ENCODE measurements around the gene FAM151A. TPM values are rescaled to one million over a fixed set of nuclear protein-coding genes. Genes with fewer than 3 reads are reported as not detected.
A peak's percentile ranks its signal among the peaks of the same experiment; 100 is the strongest.

The FAM151A gene
- total RNA-seq, 1 experiment from 2014 or later = not detected

DNA sequence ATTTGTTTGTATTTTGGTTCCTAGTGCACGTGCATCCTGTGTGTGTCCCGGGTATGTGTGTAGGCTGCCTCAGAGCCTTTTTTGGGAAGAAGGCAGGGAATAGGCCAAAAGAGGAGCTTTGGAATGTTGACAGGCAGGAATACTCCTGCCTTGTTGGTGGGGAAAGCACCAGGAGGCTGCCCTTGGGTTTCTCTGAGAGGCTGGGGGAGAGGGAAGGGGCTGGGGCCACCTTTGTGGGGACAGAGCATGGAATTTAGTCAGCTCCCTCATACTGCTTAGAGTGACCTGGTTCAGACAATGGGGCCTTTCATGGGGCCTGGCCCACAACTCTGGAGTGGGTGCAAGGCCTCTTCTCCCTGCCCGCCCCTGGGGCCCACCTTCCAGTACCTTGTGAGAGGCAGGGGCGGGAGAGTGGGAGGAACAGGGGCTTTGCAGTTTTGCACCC lies 44.0 kb downstream of the FAM151A start:
- DNase-seq (ENCODE audit: low read depth) = no peak

DNA sequence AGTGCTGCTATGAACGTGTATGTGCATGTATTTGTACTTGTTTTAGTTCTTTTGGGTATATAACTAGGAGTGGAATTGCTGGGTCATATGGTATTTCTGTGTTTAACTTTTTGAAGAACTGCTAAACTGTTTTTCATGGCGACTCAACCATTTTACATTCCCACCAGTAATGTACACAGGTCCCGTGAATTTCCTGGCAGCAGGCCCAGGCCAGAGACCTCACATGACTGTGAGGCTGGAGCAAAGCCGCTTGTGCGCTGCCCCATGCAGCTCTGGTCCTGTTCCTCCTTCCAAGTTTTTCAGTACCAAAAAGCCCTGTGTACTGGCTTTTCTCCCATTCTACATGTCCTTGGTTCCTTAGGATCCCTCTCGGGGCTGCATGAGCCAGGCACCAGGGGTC lies 45.7 kb downstream of the FAM151A start:
- peak; percentile 41 for DNase-seq (ENCODE audit: low read depth)

DNA sequence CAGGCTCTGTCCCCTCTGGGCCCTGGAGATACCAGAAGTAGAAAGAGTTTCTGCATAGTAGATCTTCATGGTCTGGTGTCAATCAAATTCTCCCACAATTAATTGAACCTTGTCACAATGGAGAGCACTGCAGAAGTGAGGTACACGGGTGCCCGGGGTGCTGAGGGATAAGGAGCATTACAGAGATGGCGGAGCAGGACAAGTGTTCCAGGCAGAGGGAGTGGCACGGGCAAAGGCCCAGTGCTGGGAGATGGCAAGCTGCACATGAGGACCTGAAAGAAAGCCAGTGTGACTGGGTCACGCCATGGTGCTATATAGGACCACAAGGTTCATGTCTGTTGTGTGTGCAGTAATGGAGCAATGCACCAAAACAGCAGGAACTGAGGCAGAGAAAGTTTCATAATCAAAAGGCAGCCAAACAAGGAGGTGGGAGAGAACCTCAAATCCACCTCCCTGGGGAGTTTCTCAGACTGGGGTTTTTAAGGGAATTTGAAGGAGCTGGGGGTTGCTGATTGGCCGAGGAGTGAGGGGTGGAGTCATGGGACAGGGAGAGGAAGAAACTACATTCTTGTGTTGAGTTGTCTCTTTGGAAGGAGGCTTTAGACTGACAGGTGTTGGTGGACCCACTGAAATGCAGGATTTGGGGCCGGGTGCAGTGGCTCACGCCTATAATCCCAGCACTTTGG lies 47.6 kb downstream of the FAM151A start:
- DNase-seq (ENCODE audit: low read depth) = no peak

DNA sequence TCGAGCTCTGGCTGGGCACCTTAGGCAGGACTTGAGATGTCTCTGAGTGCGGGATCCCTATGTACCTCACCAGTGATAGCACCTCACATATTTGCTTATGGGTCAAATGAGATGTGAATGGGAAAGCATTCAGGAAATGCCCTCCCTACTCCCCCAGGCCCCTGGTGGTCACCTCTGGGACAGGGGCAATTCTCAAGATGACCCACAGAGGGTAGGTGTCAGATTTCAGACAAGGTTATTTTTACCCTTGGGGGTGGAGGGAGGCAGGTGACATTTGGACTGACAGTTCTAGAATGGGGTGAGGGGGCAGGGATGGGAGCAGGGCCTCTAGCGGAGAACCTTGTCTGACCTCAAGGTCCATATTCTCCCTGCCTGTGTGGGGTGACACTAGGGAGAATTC lies 48.2 kb downstream of the FAM151A start:
- no peak for DNase-seq (ENCODE audit: low read depth)

DNA sequence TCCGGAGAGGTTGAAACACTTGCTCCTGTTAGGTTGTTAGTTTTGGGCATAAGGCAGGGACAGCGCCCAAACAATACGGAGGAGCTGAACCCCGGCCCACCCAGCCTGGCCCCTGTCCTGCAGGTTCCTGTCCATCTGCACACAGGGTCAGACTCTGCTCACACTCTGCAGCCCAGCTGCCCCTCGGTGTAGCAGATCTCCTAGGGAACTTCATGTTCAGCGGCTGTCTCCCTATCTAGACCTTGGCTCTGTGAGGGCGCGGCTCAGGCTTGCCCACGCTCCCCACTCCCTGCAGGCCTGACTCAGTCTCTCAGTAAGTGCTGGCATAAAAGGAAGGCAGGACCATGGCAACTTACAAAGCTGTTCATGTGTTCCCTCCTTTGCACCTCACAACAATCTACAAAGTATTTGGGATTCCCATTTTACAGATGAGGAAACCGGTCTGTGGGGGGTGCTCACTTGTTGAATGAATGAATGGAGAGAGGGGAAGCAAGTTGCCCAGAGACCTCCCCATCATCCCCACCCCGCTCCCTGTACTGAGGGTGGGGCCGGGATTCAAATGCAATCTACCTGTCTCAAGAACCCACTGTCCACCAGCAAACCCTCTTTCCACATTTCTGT lies 49.1 kb downstream of the FAM151A start:
- no peak for DNase-seq (ENCODE audit: low read depth)

DNA sequence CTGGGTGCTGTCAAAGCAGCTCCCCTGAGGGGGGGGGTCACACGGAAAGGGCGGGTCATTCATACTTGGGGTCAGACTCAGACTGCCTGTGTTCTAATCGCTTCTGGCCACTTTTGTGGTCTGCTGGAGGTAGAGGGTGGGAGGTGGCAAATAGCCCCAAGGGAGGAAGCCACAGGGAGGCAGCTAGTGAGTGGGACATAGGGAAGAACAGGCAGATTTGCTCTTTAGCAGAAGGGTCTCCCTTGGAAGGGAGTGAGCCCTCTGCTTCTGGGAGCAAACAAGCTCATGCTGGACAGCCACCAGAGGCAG lies 50.8 kb downstream of the FAM151A start:
- no peak for DNase-seq (ENCODE audit: low read depth)

DNA sequence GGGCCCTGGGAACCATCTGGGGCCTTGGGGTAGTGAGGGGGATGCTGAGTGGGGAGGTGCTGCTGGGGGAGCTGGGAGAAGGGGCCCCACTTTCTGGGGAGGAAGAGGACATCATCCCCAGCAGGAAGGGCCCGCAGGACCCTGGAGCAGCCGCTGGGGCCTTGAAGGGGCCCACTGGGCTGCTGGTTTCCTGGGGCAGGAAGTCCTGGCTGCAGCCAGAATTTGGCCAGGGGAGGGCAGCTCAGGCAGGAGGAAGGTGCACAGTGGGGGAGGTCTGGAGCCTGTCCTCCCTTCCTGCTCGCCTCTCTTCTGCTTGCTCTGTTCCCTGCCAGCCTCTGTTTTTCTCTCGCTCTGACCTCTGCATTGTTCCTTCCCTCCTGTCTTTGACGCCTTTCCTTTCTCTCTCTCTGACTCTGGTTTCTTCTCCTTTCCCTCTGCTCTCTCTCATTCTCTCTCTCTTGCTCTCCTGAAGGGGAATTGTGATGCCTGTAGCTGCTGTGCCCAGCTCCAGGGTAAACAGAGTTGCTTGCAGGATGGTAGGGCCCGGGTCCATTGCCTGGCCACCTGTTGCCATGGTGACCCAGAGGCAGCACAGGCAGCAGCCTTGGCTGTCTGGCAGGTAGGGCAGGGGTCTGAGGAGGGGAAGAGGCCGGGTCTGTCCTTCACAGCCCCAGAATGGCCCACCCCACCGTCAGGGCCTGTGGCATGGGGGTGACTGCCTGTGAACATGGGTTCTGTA lies 51.4 kb downstream of the FAM151A start:
- no peak for DNase-seq (ENCODE audit: low read depth)

DNA sequence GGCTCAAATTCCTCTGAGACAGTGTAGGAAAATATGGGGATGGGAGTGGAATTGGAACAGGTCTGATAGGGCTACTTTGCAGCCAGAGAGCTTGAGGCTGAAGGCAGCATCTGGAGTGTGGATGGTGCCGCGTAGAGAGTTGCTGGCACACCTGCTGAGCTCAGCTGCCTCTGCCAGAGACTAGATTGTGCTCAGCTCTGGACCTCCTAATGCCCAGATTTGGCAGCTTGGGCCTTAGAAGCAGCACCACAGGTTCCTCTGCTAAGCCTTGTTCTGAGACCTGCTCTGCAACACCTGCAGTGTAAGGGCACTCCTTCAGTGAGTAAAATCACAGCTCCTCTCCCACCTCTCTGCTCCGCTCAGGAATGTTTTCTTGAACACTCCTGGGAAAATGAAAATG lies 52.0 kb downstream of the FAM151A start:
- DNase-seq (ENCODE audit: low read depth) = no peak

DNA sequence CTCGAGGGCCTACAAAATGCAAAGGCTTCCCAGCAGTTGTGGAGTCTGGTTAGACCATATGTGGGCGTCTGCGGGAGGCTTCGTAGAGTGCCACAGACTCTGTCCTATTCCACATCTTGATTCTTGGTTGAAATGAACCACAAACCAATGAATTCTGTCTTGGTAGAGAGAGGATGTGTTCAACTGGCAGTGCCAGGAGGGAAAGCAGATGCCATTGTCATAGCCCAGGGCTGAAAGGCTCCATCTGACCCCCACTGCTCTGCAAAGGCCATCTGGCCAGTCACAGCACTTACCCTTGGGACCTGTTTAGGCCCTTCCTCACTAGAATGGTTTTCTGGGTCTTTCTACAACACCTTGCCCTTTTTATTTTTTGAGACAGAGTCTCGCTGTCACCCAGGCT lies 53.2 kb downstream of the FAM151A start:
- no peak for DNase-seq (ENCODE audit: low read depth)

DNA sequence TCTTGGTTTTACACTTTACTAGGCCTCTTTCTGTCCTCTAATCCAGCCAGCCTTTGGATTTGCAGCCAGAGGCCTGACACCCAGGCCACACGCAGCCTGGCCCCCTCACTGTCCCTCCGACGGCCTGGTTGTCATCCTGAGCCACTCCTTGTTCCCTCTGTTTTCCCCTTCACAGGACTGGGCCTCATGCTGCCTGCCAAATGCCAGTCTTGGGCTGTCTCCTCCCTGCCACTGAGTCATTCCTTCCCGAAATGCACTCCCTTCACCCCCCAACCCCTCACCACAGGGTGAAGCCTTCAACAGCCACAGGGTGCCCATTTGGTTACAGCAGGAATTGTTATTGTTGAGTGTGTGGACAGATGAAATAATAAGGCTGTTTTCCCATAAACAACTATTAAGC lies 54.0 kb downstream of the FAM151A start:
- peak; percentile 80 for DNase-seq (ENCODE audit: low read depth)

DNA sequence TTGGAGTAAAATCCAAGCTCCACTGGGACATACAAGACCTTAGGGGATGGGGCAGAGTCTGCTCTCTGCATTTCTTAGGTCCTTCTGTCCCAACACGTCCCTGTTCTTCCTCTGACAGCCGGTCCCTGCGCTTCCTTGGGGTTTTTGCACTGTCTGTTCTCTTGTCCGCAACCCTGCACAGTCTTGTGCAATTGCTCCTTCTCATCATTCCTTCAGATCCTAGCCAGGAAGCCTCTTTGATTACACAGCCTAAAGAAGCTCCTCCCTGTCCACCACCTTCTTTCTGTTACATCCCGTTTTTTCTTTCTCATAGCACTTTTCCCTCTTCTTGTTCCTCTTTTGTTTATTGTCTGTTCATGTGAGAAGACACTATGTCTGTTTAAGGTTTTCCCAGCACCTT lies 55.4 kb downstream of the FAM151A start:
- no peak for DNase-seq (ENCODE audit: low read depth)

DNA sequence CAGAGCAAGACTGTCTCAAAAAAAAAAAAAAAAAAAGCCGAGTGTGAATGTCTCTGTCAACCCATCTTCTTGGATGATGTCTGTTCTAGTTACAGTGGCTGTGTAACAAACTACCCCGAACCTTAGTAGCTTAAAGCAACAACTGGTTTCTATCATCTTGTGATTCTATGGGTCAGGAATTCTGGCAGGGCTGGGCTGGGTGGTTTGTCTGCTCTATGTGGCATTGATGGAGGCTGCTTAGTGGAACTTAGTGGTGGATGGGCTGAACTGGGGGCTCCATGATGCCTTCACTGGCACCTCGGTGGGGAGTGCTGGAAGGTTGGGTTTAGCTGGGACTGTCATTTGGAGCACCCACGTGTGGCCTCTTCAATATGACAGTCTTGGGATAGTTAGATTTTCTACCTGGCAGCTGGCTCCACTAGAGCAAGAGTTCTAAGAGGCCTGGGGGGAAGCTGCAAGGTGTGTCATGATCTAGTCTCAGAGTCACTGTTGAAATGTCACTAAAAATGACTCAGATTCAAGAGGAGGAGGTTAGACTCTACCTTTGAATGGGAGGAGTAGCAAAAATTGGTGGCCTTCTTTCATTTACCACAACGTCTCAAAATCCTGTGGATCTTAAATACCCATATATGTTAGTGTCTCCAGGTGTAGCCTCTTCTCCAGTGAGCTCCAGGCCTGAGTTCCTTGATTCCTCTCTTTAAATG lies 56.7 kb downstream of the FAM151A start:
- DNase-seq (ENCODE audit: low read depth) = no peak

DNA sequence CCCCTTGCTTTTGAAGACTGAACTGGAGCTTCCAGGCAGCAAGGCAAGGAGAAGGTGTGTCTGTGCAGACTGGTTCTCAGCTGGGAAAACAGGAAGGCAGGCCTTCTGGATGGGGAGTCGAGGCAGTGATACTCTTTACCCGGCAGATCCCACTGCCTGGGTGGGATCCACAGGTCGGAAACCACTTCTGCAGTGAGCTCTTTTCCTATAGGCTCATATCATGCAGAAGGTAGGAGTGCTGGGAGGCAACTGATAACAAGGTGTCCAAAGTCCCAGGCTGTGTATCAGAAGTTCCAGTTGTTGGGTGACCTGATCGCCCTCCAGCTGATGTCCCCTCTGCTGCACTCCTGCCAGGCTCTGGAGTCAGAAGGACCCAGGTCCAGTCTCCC lies 58.2 kb downstream of the FAM151A start:
- DNase-seq (ENCODE audit: low read depth) = no peak

DNA sequence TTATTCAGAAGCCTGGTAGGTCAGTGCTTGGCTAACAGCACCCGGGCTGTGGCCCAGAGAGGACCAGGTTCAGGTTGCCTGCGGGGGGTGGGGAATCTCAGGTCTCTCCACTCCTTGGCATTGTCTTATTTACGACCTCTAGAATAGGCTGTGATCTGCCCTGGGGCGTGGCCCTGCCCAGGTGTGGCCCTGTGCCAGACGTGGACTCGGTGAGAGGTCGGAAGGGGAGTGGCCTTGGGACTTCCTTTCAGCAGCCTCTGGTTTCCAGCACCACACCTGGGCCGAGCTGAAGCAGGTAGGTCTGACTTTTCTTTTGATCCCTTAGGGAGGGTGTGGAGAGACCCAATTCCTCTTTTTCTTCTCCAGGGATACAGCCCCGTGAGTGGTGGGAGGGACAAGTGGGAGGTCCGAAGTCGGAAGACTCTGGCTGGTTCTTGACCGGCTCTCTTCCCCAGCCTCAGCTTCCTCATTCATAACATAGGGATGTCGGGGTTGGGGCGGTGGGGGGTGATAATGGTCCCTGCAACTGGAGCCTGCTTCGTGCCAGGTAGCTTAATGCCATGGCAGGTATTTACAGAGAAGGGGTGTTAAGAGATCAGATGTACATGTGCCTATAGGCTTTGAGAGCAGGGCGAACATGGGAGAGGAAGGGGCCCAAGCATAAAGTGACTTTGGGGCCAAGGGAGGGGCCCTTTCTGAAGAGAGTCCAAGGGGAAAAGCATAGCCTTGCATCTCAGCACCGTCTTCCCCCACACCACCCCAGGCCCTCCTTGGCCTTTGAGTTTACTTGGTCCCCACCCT lies 58.8 kb downstream of the FAM151A start:
- no peak for DNase-seq (ENCODE audit: low read depth)

DNA sequence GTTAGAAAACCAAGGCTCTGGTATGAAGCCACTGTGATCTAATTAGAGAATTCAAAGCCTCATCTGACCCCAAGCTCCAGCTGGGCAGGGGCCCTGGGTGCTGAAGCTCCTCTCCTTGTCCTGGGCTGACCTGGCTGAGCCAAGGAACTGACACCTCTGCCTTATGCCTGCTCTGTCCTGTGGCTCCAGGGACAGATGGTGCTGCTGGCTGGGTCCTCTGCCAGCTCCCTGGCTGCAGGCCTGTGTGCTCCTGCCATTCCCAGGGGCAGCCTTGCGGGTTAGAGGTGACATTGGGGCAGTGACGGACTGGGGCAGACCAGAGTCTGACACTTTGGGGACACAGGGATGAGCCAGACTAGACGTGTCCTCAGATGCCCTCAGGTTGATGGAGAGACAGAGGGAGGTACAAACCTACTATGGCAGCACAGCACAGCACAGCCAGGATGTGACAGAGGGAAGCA lies 63.5 kb downstream of the FAM151A start:
- no peak for DNase-seq (ENCODE audit: low read depth)

Other genes with a start within 250 kb of the FAM151A start
- gene SSBP3, start 217.1 kb downstream of the FAM151A start, total RNA-seq (2014; rRNA removed; shearing (Covaris generic)) = 11.7 and 18.8 TPM in 2 replicates
- gene ACOT11, start 75.3 kb downstream of the FAM151A start, total RNA-seq (2014; rRNA removed; shearing (Covaris generic)) = 0.64 and 0.66 TPM in 2 replicates
- gene MROH7, start 18.3 kb upstream of the FAM151A start, total RNA-seq (2014; rRNA removed; shearing (Covaris generic)) = not detected in 2 replicates
- gene TTC4, start 92.3 kb upstream of the FAM151A start, total RNA-seq (2014; rRNA removed; shearing (Covaris generic)) = 30.1 and 31.9 TPM in 2 replicates
- 7.8 and 10.3 TPM in 2 replicates for gene PARS2, start 141.0 kb upstream of the FAM151A start, total RNA-seq (2014; rRNA removed; shearing (Covaris generic))
- 0.15 TPM in 1 of 2 replicates, not detected in the other for gene TTC22, start 177.8 kb upstream of the FAM151A start, total RNA-seq (2014; rRNA removed; shearing (Covaris generic))

Data from M059J (cell line).